Fibroblast of lung (primary cell): ENCODE measurements around the gene ALOX12B.

Experiments
- CTCF ChIP-seq, 2 donors: IDR thresholded peaks in 1 of 2; conservative IDR thresholded peaks in 1 of 2; 1 replicate in 1 of 2; 2 replicates in 1 of 2; pipeline ENCODE4 v1.5.1; 2011 to 2012; ENCODE audit warnings: low read length in 2 of 2, control low read depth in 1 of 2, inconsistent platforms in 1 of 2, low read depth in 1 of 2, mild to moderate bottlenecking in 1 of 2
- EZH2 ChIP-seq: IDR thresholded peaks from 2 replicates; pipeline ENCODE4 v1.5.1; 2012; ENCODE audit warnings: low read length, control low read depth, mild to moderate bottlenecking; ENCODE audit errors: missing control alignments

GRCh38 chr17:8062435-8062806 lies 25.1 kb downstream of the ALOX12B start:
- TF ChIP-seq EZH2 (no peak), CTCF (conservative IDR thresholded peaks at IDR 0.05 in 1 of 2, IDR thresholded peaks at IDR 0.05 in 1 of 2; ENCODE audit: low read depth in 1 of 2, low read length in 2 of 2) (no peak)
